ENCODE results near the gene MCTP2.

DNA sequence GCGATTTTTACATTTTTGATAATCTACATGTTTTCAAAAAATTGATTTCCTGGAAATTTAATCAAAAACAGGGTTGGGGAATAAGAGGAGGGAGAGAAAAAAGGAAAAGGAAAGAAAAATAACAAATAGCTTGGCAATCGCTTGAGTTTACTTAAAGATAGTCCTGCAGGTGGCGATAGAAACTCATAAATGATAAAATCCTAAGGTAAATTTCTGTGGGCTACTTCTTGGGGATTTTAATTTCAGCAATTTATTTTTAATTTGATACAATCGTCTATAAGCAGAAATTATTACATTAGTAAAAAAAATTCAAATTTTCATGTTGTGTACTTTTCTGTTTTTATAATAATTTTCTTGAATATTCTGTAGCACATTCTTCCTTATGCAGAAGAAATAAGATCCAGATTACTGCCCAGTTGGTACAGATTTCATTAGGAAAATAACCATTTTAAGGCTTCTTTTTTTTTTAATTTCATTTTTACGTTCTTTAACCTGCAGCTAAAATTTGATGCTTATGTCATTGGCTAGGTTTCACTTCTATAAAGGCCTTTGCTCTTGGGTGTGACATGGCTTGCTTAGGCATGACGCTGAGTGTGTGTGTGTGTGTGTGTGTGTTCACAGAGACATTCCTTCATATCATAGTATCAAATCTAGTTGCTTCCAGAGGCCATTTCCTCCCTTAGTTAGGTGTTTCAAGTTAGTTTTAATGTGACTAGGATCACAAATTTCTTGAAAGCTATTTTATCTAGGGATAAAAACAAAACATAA, 181.8 kb downstream of the MCTP2 start:
- no peak for TF ChIP-seq POLR2A (IDR thresholded peaks at IDR 0.05; ENCODE audit: low read length)
- TF ChIP-seq GATA1 (IDR thresholded peaks at IDR 0.05; ENCODE audit: low read depth, low read length) = no peak
